GM21528 (cell line): ENCODE measurements around the gene CES4A.
A peak's percentile ranks its signal among the peaks of the same experiment; 100 is the strongest.

ENCODE experiments used
- ATAC-seq: cut with Tn5 transposase; IDR thresholded peaks from one replicate; pipeline ENCODE4 v1.9.1; 2021; ENCODE audit warnings: mild to moderate bottlenecking, moderate library complexity; ENCODE audit not compliant: unreplicated experiment, low FRiP score

The CES4A gene

DNA sequence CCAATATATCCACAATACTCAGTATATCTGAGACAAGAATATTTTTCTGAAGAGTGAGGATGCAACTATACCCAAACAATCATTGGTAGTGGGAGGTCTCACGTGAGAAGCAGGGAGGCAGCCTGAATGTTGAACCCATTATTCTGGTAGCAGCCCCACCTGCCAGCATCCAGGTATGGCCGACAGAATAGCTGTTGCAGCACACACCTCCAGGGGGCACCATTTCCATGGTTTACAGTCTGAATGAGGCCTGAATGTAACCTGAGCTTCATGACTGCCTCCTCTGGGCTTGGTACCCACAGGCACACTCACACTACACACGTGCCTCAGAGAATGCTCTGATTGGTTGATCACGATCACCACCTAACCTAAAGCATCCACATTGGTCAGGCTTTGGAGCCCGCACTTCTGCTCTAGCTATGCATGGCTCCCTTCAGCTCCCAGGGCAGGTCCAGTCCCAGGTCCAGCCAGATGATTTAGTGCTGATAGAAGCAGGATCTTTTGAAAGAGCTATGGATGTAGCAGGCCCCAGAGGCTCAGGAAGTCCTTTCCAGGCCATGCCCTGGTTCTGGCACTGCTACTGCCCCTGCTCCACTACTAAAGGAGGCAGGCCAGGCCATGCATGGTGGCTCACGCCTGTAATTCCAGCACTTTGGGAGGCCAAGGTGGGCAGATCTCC lies 29.6 kb downstream of the CES4A start:
- ATAC-seq: peak; percentile 69

DNA sequence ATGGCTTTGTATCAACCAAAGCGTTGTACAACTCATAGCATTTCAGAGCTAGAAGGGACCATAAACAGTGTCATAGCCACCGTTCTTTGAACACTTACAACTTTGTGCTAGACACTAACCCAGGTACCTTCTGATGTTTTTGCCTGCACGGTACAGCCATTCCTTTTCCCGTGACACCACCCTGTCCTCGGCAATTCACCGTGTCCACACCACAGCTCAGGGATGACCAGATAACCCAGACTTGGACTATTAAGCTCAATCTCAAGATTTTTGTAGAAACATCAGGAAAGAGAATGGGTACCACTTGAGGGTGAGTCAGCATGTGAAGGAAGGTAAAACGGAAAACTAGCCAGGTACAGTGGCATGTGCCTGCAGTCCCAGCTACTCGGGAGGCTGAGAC lies 30.8 kb downstream of the CES4A start:
- no peak for ATAC-seq

DNA sequence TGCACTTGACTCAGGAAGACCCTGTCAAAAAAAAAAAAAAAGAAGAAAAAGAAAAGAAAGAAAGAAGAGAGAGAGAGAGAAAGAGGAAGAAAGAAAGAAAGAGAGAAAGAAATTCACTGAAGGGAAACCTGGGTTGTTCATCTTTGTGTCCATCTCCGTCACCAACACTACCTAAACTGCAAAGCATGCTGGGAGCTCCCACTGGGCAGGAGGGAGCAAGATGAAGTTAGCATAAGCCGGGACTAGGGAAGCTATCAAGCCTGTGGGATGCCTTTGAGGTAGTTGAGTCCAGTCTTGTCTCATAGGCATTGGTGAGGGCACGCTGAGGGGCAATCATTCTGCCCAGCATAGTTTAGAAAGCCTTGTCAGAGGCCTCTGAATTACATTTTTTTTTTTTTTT lies 32.9 kb downstream of the CES4A start:
- no peak for ATAC-seq

DNA sequence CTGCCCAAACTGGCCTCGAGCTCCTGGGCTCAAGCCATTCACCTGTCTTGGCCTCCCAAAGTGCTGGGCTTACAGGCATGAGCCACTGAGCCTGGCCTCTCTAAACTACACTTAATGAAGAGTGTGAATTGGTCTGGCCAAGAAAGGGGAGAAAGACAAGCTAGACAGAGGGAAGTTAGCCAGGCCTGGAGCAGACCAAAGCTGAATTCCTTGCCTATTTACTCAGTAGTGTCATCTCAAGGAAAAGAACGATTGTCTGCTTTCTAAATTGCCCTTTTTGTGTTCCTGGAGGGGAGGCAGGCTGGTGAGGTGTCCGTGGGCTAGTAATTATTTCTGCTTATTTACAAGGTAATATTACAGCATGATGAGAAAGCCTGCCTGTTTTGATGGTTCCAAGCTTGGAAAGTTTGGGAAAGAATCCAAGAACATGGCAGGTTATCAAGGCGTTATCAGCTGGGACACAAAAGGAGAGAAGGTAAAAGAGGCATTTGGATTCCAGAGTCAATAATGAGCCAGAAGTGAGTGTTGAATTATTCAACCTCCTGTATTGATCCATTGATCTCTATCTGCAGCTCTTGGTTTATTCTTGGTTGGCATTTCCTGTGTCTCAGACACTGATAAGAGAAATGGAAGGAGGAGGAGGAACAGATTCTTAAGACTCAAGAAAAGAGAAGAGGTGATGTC lies 34.3 kb downstream of the CES4A start:
- no peak for ATAC-seq

DNA sequence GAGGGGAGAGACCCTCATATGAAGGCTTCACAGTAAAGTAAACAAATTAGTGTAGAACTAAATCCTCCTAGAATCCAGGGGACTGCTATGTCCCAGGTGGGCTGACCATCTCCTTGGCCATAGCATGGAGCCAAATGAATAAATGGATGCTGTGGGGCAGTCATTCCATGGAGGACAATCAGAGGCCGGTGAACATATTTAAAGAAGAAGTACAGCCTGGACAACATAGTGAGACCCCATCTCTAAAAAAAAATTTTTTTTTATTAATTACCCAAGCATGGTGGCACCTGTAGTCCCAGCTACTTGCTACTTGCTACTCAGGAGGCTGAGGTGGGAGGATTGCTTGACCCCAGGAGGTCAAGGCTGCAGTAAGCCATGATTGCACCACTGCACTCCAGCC lies 35.3 kb downstream of the CES4A start:
- no peak for ATAC-seq

DNA sequence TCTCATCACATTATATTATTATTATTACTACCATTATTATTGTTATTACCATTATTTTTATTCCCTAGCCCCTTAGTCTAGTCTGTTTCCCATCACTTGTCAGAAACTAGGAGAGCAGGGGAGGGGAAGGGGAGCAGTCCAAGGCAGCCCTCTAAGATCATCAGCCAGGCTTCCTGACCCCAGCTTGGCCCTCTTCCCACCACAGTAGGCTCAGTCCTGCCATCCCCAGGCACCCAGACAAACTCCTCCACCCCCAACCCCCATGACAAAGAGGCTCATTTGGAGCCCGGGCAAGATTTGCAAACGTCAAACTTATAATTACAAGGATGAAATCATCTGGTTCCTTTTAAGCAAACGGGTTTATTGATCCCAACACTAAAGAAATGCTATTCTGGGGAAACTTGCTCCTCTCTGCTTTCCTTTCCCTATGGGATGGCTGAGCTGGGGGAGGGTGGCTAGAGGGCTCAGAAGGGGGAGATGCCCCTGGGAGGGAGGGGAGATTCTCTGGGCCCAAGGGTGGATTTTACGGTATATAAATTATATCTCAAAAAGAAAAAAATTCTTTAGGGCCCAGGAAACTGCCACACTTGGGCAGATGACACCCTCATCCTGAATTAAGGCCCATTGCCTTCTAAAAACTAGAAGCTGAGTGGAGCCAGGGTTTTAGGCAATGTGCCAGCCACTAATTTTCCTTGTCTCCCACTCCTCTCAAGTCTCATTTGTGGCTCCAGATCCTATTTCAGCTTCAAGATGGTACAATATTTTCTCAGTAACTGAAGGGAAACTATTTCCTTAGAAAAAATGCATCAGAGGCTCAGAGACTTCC lies 36.2 kb downstream of the CES4A start:
- ATAC-seq: no peak

DNA sequence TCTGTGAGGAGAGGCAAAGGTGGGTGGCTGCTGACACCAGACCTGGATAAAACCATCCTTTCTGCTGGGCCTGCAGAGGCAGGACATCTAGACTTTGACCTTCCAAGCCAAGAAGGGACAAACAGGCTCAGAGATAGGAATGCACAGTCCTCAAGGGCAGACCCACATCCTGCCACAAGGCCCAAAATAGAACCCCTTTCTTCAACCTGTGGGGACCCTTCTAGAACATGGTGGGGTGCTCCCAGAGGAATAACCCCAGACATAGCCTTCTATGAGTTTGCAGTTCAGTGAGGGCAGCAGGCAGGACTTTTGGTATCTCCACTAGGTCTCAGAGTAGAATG lies 36.8 kb downstream of the CES4A start:
- no peak for ATAC-seq

DNA sequence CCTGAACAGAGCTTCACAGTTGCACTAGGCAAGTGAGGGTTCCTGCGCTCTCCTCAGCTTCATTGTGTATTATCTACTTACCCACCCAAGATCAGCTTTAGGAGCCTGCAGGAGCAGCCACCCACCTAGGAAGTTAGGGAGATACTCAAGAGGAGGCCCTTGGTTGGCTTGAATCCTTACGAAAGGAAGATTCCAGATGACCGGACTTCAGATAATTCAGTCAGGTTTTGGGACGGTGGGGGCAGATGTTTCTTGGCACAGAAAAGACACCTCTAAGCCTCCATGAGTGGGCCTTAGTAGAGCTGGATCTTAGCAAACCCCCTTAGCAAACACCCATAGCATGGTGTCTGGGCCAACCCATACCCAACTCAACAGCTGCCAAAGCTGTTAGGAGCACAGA lies 38.2 kb downstream of the CES4A start:
- no peak for ATAC-seq

DNA sequence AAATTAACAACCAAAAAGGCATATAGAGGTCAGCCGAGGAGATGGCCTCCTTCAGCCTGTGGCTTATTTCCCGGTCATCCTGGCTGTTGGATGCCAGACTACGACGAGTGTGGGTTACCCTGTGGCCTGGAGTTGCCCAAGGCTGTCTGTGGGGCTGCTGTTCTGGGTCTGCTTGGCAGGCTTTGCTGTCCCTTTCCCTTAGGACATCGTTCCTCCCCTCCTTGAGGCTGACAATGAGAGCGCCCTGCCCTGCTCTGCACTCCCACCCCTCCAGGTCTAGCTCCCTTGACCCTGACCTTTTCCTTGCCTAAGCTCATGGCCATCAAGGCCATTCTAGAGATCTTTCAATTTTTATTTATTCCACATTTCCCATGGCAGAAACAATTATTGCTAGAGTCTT lies 38.7 kb downstream of the CES4A start:
- ATAC-seq: no peak

DNA sequence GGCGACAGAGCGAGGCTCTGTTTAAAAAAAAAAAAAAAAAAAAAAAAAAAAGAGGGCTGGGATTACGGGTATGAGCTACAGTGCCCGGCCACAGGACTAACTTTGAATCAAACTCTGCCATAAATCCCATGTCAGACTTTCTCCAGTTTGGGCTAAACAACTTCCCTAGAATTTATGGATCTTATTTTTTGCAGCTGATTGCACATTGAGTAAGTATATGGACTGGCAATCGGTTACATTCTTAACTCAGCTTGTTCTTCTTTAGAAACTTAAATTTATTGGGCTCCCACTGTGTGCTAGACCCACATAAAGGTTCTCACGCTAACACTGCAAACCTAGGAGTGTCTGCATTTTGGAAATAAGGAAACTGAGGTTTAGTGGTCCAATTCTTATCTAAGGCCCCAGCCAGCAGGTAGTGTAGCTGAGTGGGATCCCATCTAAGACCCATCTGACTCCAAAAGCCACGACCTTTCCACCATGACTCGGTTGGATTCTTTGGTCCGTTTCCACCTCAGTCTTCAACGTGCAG lies 39.8 kb downstream of the CES4A start:
- no peak for ATAC-seq

DNA sequence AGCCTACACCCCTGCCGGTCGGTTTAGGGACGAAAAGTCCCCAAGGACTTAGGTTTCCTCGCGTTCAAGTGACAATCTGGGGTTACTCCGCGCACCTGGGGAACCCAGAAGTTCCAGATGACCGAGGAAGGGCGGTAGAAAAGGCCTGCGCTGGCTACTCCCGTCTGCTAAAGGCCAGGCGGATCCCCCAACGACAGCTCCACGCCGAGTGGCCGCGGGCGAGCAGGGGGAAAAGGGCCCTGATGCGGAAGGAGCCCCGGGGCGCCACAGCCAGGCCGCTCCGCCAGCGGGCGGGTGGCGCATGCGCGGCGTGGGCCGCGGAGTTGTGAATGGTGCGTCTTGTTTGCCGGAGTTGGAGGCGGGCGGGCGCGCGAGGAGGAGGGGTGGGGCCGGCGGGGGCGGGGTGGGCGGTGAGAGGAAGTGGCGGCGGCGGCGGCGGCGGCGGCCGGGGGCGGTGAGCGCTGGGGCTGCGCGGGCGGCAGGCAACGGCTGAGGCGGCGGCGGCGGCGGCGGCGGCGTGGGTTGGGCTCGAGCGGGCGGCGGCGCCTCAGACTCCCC lies 40.4 kb downstream of the CES4A start, which contains the start of gene CBFB:
CBFB (plus strand) TSS at position 454 of the 558 bp plus-strand sequence. CDS start 259 bp downstream, outside the sequence.
- peak; percentile 74 for ATAC-seq

DNA sequence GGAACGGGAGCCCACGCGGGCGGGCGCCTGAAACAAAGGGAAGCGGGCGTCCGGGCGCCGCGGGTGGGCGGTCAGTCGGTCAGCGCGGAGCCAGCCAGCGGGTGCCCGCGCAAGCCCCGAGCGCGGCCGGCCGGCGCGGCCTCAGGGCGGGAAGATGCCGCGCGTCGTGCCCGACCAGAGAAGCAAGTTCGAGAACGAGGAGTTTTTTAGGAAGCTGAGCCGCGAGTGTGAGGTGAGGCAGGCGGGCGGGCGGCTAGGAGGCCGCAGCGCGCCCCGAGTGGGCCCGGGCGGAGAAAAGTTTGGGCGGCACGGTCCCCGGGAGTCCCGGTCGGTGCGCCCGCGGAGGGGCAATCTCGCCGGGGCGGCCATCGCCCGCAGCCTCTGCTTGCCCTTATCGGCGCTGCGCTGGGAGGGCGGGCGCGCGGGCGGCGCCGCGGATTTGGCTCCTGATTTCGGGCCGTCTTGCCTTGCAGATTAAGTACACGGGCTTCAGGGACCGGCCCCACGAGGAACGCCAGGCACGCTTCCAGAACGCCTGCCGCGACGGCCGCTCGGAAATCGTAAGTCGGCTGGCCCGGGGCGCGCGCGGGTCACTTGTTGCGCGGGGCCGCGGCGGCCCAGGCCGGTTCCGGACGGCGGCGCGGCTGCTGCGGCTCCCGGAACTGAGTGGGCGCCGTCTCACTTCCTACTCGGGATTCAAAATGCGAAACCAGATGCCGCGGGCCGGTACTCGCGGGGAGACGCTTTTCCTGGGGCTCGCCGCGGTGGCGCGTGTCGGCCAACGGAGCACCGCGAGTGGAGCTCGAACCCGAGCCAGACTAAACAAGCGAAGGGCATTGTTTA lies 41.1 kb downstream of the CES4A start:
- peak; percentile 43 for ATAC-seq

DNA sequence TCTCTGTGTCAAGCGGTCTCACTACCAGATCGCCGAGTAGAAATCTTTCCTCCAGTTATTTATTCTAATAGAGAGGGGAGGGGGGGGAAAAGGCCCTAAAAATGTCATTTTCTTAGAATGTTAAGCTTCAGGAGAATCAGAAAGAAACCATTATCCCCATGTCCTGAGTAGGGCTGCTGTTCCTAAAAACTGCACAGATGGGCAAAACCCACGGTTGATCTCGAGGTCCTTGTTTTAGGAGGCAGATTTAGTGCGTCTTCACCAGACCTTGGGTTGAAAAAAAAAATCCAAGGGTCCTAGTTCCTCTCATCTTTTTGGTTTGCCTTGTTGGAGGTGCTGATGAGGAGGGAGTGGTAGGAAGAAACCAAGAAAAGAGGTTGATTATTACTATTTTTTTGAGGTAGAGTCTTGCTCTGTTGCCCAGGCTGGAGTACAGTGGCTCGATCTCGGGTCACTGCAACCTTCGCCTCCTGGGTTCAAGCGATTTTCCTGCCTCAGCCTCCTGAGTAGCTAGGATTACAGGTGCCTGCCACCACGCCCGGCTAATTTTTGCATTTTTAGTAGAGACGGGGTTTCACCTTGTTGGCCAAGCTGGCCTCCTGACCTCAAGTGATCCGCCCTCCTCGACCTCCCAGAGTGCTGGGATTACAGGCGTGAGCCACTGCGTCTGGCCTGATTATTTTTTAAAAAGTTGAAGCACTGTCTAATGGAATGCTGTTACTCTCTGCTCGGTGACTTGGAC lies 42.0 kb downstream of the CES4A start:
- ATAC-seq: no peak

DNA sequence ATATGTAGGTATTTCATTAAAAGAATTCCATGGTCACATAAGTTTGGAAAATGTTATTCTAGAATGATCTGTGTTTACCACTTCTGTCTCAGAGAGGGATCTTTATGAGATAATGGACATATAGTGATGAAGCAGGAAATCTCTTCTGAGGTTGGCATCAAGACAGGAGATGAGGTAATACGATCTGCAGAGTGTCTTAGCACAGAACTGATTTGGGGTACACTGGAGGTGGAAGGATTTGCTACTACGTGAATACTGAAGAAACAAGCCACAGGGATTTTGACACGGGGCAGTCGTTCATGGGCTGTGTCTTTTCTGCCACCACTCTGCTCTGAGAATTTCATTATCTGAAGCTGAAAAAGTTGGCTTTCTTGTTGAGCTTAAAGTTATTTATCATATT lies 46.1 kb downstream of the CES4A start:
- ATAC-seq: no peak

DNA sequence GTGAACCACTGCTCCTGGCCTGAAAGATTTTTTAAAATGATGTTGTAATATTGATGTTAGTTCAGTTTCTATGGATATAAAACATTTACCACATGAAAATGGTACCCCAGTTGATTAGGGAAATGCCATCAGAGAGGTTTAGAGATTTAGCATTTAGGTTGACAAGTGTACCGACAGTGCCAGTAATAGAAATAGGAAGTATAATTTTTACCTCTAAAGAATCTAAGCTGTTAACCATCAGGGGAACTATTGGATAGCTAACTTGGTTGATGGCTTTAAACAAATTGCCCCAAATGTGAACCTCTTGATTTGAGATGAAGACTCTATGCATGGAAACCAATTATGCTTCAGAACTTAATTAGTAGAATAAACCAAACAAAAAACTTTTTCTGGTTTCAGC lies 47.0 kb downstream of the CES4A start:
- no peak for ATAC-seq

DNA sequence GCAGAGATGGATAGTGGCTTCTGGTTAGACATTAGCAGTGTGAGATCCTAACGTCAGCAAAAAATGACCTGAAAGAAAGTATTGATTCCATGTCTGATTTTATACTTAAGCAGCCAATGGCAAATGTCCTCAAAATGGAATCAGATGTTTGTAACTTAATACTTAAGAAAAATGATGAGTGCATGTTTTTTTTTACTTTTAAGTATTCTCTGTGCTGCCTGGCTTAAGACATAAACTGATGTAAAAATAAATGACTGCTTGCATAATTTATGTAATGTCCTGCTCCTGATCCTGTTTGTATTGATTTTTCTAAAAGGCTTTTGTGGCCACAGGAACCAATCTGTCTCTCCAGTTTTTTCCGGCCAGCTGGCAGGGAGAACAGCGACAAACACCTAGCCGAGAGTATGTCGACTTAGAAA lies 47.9 kb downstream of the CES4A start:
- no peak for ATAC-seq

DNA sequence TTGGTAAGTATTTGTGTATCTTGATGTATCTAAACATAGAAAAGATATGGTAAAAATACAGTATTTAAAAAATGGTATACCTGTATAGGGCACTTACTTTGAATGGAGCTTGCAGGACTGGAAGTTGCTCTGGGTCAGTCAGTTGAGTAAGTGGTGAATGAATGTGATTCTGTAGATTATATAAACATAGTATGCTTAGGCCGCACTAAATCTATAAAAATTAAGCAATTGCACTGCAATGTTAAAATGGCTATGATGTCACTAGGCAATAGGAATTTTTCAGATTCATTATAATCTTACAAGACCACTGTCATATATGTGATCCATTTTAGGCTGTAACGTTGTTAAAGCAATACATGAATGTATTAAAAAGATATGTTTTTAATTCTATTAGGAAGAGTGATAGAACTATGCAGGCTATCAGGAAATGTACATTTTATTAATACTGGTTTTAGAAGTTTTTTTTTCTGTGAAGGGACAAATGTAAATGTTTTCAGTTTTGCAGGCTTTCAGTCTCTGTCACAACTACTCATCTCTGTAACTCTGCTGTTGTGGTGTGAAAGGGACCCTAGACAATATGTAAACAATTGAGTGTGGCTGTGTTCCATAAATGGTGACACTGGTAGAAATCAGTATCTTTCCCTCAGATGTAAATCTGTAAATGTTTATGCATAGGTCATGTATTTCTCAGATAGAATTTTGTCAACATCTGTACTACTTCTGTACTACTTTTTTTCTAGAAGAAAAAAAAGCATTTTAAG lies 51.1 kb downstream of the CES4A start:
- no peak for ATAC-seq

DNA sequence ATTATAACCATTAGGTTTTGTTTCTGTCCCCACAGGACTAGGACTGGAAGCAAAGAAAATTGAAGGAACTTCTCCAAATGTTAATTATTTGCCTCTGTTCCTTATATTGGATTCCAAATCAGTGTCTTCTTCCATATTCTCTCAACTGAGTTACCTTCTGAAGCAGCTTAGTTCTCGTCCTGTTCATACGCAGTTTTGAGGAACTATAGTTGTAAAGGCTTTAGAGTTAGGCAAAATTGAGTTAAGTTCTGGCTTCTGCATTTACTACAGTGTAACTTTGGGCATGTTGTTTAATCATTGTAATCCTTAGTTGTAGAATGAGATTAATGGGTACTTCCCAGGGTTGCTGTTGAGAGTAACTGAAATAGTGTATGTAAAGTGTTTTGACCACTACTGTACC lies 51.8 kb downstream of the CES4A start:
- ATAC-seq: no peak

DNA sequence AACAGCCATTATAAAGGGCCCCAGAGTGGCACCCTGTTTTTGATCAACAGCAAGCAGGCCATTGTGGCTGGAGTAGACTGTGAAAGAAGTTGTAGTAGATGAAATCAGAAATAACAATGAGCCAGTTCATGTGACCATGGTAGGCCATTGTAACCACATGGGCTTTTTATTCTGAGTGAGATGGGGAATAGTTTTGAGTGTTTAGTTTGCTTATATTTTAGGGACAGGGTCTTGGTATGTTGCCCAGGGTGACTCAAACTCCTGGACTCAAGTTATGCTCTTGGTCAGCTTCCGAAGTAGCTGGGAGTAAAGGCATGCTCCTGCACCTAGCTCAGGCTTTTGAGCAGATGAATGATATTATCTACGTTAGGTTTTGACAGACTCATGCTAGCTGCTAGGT lies 52.5 kb downstream of the CES4A start:
- ATAC-seq: no peak
